Measurements from ENCODE around the gene TRMT2A.

TRMT2A gene

DNA sequence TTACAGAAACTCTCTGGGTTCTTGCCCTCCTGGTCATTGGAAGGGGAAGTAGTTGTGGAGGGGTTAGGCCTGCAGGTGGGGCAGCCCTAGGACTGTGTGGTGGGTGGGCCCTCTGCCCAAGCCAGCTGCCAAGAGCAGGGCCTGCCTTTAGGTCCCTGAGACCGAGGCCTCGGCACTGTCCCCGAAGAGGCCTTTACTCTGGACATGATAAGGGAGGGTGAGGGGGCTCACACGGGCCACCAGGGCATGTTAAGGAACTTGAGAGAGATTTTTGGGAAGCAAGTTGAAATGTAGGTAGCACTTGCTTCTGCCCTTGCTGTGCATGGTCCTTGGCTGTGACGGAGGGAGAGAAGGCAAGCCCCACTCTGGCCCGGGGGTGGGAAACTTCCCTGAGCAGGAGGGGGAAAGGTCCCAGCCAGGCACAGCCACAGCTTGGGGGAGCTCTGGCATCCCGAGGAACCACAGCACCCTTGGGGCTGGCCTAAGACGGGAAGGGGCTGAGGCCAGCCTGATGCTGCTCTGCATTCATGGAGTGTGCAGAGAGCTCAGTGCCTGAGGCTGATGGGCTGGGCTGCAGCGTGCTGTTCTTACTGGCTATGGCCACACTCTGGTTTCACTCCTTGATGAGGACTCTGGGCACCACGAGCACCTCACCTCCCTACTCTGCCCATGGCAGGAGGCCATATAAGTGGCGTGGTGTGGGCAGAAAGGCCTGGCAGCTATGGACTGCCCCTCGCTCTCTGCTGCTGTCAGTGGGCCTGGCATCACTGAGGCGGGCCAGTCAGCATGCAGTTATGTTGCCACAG, 8.9 kb downstream of the TRMT2A start:
- DNase-seq (ENCODE audit: extremely low read depth in 1 of 2, low read depth in 1 of 2) = no peak

DNA sequence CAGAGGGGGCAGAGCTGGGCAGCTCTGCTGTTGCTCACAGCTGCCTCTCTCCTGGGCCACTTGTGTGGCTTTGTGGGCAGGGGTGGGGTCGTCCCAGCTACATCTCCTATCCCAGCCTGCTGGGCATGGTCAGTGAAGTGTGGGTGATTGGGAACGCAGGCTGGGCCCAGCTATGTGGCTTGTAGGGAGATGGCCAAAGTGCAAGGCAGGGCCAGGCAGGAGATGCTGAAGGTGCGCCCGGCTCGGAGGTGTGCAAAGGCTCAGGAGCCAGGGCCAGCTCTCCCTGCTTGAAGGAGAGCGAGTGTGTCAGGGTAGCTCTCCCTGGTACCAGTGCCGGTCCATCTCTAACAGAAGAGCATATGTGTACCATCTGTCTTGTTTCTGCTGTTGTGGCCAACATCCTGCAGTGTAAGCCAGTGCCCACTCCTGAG, 9.5 kb downstream of the TRMT2A start:
- no peak for DNase-seq (ENCODE audit: extremely low read depth in 1 of 2, low read depth in 1 of 2)

DNA sequence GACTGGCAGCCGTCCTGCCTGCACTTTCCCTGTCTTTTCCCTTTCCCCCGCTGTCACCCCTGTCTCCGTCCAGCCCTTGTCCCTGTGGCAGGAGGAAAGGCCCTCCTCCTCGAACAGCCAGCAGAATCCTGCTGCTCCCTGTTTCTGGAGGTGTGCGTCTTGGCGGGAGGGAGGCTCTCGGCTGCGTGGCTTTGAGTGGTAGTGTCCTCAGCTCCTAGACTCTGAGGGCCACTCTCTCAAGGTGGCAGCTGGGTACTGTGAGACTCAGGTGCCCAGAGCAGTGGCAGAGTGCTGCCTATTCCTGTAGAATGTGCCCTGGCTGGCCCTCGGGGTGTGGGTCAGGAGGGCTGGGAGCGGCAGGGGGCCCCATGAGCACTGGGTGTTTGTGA, 10.2 kb downstream of the TRMT2A start:
- DNase-seq (ENCODE audit: extremely low read depth in 1 of 2, low read depth in 1 of 2) = no peak

DNA sequence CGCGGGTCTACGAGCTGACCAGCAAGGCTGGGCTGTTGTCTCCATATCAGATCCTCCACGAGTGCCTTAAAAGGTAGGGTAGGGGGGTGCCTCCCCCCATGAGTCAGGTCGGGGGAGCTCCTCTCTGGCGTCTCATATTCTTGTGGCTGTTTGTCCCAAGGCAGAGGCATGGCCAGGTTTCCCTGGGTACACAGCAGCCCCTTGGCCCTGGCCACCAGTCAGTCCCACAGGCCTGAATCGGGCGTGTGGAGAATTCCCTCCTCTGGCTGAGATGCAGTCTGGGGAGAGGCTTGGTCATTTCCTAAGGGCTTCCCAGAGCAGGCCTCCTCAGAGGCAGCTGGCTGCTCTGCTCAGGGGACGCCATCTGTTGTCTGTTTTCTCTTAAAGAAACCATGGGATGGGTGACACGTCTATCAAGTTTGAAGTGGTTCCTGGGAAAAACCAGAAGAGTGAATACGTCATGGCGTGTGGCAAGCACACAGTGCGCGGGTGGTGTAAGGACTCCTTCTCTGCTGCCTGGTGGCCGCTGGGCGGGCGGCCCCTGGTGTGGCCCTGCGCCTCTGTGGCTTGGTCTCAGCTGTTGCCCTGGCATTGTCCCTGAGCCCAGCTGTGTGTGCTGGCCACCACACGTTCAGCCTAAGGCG, 10.7 kb downstream of the TRMT2A start:
- DNase-seq (ENCODE audit: extremely low read depth in 1 of 2, low read depth in 1 of 2) = no peak

DNA sequence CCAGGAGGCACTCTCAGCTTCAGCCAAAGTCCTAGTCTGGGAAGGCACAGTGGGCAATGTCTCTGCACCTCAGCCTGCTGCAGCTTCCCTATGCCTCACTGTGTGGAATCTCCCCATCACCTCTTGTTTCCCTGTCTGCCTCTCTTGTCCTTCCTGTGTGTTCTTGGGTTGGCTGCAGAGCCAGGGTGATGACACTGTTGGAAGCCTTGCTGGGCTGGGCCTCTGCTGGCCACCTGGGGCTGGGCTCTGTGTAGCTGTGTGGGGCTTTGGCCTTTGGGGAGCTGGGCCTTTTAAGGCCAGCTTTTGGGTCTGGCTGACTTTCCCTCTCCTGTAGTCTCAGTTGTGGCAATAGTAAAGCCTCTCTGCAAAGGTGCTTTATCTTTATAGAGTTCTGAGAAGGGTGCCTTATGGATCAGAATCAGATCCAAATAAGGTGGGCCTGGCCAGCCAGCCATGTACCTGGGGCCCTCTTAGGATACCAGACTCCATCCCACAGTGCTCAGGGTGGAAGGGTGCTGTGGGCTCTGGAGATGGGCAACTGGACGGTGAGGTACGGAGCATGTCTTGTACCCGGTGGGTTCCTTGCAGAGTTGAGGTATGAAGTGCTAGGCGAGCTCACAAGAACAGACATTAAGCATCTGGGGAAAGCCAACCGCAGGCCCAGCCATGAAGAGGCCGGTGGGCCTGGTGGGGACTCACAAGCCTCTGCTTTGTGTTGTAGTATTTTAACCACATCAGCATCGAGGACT, 11.4 kb downstream of the TRMT2A start:
- DNase-seq (ENCODE audit: extremely low read depth in 1 of 2, low read depth in 1 of 2) = no peak

DNA sequence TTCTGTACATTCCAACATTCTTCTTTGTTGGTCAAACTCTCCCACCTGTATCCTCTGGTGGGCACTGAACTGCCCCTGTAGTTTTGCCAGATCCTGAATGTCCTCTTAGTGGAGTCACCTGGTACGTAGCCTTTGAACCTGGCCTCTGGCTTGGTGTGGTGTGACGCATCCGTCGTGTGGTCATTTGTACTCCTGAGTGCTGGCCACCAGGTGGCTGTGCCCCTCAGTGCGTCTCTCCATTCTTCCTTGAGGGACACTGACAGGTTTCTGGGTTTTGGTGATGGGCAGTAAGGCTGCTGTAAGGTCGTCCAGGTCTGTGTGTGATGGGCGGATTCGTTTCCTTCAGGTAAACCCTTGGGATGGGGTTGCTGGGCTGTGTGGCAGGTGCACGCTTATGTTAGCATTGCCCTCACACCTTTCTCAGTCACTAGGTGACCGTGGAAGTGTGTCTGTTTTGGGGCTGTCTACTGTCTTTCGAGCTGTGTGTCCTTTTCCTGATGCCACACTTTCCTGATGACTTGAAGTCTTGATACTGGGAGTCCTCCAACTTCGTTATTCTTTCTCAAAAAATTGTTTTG, 14.7 kb downstream of the TRMT2A start:
- DNase-seq (ENCODE audit: extremely low read depth in 1 of 2, low read depth in 1 of 2) = no peak

DNA sequence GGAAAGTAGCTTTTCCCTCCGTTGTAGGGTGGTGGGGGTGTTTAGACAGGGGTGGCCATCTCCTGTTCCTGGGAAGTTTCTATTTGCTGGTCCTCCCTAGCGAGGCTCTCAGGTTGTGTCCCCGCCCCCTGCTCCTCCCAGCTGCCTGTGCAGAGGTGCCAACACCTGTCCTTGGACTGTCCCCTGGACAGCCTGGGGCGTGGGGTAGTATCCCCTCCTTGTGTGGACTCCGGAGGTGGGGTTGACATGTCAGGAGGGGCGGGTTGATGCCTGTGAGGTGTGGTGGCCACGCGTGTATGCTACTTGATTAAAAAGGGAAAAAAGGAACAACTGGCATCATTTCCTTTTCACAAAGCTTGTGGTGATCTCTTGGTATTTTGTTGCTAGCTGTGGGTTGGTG, 15.4 kb downstream of the TRMT2A start:
- no peak for DNase-seq (ENCODE audit: extremely low read depth in 1 of 2, low read depth in 1 of 2)

DNA sequence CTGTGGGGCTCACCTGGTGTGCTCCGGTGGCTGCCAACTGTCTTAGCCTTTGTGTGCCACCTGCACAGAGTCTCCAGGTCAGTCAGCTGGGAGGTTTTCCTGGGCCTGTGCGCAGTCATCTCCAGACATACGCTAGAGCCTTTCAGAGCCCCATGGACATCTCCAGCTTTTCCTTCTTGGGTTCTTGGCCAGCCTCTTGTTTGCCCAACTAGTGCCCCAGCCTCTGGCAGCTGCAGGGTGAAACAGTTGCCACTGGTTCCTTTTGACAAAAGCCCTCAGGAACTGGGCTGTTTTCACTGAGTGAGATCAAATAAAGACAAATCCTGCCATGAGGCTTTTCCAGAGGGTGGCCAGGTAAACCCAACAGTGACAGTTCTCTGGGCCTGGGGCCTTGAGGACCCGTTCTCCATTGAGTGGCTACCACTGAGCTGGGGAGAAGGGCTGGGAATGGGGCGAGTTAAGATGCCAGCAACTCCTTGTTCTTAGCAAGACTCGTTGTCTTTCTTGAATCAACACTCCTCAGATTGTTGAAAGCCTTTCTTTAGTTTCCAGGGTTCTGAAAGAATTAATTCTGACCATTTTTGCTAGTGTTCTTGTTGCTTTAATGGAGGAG, 17.8 kb downstream of the TRMT2A start:
- DNase-seq (ENCODE audit: extremely low read depth in 1 of 2, low read depth in 1 of 2) = no peak

DNA sequence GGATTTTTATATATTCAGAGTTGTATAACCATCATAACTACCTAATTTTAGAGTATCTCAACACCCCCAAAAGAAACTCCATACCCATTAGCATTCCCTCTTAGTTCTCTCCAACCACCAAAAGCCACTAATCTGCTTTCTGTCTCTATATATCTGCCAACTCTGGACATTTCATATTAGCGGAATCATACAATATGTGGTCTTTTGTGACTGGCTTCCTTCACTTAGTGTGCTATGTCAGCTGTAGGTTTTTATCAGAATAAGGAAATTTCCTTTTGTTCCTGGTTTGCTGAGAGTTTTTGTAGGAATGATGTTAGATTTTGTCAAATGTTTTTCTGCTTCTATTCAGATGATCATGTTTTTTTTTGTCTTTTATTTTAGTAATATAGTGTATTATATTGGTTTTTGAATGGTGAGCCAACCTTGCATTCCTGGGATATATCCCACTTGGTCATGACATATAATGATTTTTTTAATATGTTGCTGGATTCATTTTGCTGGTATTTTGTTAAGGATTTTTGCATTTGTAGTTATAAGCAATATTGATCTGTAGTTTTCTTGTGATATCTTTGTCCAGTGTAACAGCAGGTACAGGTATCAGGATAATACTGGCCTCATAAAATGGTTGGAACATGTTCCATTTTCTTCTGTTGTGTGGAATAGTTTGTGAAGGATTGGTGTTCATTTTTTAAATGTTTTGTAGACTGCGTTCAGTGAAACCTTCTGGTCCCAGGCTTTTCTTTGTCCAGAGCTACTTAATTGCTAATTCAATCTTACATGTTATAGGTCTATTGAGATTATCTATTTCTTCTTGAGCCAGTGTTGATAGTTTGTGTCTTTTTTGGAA, 20.2 kb downstream of the TRMT2A start:
- no peak for DNase-seq (ENCODE audit: extremely low read depth in 1 of 2, low read depth in 1 of 2)

DNA sequence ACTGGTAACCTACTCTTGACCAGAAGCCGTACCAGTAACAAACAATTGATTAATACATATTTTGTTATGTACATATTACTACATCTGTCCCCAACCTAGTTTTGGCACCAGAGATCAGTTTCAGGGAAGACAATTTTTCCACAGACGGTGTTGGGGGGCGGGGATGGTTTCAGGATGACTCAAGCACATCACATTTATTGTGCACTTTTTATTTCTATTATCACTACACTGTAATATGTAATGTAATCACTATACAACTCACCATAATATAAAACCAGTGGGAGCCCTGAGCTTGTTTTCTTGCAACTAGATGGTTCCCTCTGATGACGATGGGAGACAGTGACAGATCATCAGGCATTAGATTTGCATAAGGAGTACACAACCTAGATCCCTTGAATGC, 21.5 kb downstream of the TRMT2A start:
- DNase-seq (ENCODE audit: extremely low read depth in 1 of 2, low read depth in 1 of 2) = no peak

DNA sequence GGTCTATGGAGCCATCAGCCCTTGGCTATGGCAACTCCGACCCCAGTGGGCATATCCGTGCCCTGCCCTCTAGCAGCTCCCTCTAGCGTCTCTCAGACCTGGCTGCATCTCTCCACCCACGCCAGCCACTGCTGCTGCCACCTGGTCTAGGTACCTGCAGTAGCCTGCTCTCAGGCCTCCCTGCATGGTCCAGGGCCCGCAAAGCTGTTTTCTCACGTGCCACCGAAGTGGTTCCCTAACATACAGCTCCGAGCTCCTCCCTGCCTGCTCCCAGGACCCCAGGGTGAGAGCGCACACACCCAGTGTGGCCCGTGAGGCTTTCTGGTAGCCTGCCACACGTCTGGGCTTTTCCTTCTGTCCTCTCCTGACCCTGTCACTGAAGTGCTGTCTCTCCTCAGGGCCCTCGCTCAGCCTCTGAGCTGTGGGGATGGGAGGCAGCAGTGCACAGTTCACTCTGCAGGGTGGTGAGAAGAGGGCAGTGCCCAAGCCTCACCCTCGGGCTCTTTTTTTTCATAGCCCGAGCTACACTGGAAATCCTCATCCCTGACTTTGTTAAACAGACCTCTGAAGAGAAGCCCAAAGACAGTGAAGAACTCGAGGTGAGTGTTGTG, 22.7 kb downstream of the TRMT2A start:
- no peak for DNase-seq (ENCODE audit: extremely low read depth in 1 of 2, low read depth in 1 of 2)

DNA sequence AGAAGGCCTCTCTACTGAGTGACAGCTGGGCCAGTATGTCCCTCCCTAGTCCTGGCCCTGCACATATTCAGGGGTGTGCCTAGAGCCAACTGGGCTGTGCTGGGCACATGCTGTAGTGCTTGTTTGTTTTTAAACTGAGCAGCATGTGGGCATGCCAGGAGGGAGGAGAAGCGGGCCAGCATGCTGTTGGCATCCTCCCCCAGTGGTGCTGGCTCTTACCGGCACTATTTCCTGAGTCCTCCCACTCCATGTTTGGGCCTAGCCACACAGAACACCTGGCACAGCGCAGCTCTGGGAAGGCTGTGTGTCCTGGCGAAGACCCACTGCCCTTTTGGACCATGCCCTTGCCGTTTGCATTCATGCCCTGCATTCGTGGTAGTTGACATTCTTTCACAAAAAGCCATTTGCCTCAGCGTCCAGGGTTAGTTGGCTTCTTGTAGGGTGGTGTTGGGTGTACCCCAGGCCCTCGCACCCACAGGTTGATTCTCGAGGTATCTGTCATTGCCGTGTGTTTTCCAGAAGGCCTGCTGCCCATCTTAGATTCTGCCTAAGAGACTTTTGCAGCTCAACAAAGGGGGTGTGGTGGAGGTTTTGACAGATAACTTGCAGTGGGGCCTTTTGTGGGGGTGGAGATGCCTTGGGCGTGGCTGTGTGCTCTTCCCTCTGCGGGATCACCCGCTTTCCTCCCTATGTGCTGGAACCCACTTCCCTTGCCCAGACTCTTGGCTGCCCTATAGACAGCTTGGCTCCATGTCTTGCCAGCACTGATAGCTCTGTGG, 23.4 kb downstream of the TRMT2A start:
- DNase-seq (ENCODE audit: extremely low read depth in 1 of 2, low read depth in 1 of 2) = no peak

DNA sequence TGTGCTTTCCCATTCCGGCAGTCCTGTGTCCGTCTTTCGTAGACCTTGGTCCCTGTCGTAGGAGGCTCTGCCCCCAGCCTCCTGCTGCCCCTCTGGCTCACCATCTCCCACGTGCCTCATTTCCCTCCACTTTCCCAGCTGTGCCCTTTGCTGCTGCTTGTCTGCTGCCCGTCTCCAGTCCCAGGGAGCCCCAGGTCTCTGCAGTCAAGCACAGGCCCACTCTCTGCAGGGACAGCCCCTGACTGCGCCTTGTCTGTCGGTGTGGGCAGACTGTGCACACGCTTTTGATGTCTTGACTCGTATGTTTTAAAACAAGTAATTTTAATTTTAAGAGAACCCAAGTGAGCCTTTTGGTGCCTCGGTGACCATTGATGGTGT, 24.6 kb downstream of the TRMT2A start:
- no peak for DNase-seq (ENCODE audit: extremely low read depth in 1 of 2, low read depth in 1 of 2)

DNA sequence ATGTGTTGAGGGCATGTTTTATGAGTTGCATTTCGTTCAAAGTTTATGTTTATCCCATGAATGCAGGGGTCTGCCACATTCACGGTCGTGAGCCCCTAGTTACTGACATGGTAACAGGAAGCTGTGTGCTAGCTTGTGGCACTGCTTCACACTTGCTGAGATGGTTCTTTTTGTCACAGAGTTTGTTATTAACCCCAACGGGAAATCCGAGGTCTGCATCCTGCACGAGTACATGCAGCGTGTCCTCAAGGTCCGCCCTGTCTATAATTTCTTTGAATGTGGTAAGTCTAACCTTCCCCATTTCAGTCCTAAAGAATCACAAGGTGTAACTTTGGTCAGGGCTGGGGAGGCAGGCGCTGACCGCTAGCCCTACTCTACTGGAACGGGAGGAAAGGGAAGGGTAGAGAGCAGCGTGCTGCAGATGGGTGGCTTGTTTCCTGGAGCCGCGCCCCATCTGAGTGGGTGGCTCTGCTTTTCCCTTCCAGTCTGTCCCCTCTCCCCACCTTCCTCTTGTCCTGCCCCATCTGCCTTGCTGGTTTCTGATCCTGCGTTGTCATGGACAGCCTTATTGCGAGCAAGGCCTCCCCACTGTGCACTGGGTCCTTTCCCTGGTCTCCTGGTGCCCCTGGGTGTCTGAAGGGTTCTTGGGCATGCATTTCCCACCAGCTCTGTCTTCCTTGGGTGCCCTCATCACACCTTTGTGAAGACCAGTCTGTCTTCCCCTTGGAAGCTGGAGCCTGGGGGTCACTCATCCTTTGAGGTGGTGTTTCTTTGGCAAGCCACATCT, 25.1 kb downstream of the TRMT2A start:
- DNase-seq (ENCODE audit: extremely low read depth in 1 of 2, low read depth in 1 of 2) = no peak

DNA sequence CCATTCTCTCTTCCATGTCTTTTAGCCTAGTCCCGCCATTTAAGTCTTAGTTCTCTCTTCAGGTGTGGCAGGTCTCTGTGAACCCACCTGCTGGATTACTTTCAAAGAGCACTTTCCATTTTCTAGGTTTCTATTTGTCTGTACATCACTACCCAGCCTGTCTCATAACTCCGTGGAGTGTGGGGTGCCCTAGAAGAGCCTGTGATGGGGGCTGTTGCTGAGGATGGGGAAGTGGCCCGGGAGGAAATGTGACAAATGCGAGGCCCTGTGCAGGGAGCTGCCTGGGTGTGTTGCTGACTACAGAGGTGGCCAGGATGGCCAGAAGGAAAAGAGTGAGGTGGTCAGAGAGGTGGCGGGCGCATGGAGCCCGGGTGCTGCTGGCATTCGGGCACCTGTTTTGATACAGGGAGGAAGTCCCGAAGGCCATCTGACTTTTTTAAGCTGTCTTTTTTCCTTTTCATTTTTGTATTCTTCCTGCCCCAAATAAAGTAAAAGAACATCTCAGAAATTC, 26.2 kb downstream of the TRMT2A start:
- no peak for DNase-seq (ENCODE audit: extremely low read depth in 1 of 2, low read depth in 1 of 2)

DNA sequence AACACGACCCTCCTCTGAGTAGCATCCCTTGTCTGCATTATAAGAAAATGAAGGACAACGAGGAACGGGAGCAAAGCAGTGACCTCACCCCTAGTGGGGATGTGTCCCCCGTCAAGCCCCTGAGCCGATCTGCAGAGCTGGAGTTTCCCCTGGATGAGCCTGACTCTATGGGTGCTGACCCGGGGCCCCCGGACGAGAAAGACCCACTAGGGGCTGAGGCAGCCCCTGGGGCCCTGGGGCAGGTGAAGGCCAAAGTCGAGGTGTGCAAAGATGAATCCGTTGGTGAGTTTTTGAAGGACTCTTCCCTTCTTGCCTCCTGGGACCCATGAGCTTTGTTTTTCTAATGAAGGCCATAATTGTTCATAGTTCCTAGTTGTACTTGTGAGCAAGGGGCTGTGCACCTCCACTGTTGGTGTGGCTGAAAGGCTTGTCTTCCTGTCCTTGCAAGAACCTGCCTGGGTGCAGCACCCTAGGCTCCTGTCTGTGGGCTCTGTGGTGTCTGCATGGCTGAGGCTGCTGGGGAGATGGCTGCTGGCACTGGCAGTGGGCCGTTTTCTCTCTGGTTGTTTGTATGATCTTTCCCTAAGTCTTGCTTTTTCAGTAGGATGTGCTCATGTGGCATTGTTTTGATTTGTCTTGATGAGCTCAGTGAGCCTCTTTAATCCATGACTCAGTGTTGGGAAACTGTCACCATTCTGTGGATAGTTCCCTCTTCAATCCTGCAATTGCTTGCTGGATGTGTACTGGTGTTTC, 26.9 kb downstream of the TRMT2A start:
- no peak for DNase-seq (ENCODE audit: extremely low read depth in 1 of 2, low read depth in 1 of 2)

DNA sequence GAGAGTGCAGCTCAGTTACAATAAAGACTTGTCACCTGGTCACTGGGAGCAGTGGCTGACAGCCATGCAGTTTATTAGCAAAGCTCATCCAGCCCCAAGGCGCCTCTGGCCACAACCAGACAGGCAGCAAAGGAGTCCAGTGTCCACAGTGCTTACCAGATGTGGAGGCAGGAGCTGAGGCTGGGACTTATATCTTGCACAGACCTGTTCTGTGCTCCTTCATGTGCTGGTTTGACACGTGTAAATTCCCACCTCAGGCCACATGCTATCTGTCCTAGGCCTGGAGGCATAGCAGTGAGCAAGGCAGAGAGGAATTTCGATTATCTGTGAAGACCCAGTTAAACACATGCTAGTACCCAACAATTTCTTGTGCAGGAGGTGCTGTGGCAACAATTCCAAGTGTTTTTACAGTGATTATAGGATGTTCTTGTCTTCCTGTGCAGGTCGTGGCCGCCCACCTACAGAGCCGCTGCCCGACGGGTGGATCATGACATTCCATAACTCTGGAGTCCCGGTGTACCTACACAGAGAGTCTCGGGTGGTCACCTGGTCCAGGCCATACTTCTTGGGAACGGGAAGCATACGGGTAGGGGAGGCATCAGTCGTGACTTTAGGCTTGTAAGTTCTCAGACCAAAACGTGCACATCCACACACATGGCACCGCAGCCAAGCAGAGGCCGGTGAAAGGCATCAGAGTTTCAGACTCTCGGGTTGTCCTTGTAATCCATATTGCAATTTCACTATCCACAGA, 27.6 kb downstream of the TRMT2A start:
- no peak for DNase-seq (ENCODE audit: extremely low read depth in 1 of 2, low read depth in 1 of 2)

All from stimulated activated CD8-positive, alpha-beta memory T cell treated with anti-CD3 and anti-CD28 coated beads, Interleukin-7, amount 100 ng/mL, for 48 hours (primary cell).